Myocyte (in vitro differentiated cells): ENCODE results near the gene LPO. TPM values are rescaled to one million over a fixed set of nuclear protein-coding genes. Genes with fewer than 3 reads are reported as not detected.
A peak's percentile ranks its signal among the peaks of the same experiment; 100 is the strongest.

ENCODE experiments used
- DNase-seq: peaks from one replicate; pipeline ENCODE4 v3.0.0-alpha.2; 2012; ENCODE audit warnings: low read depth
- total RNA-seq: library from RNA; depleted of rRNA; stranded (reverse); fragments of >200 nt; gene quantifications from 2 replicates; pipeline ENCODE4 v1.2.3, GENCODE V29; 2014

Gene LPO
- total RNA-seq, 1 donor from 2014 or later, result not detected

GRCh38 chr17:58302919-58303585 lies 64.7 kb downstream of the LPO start:
- no peak for DNase-seq

GRCh38 chr17:58303971-58304749 lies 65.8 kb downstream of the LPO start:
- DNase-seq, result peak; percentile 20

DNA sequence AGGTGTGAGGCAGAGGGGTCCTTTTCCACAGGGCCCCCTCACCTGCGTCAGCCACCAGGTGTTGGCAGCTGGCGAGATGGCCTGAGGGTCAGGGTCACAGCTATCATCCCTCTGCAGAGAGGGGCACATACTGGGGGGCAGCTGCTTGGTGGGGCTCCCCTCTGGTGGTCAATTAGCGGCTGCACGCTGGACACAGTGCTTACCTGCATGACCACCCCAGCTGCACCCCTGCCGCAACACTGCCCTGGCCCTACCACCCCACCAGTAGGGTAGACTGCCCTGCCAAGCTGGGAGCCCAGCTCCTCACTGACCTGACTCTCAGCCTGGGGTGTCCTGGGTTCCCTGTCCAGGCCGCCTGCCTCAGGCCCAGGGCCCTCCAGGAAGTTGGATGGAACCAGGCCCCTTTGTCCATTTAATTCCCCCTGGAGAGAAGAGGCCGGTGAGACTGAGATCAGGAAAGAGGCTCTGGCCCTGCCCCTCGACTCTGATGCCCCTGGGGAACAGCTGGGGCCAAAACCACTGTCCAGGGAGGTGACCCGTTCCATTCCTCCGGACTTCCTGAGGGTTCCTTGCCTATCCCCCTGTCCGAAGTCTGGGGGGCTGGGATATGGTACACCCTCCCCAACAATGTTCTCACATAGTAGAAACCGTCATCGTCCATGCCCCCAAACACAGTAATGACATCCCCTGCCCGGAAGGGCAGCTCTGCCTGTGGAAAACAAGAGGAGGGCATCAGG lies 66.5 kb downstream of the LPO start:
- DNase-seq, result no peak

DNA sequence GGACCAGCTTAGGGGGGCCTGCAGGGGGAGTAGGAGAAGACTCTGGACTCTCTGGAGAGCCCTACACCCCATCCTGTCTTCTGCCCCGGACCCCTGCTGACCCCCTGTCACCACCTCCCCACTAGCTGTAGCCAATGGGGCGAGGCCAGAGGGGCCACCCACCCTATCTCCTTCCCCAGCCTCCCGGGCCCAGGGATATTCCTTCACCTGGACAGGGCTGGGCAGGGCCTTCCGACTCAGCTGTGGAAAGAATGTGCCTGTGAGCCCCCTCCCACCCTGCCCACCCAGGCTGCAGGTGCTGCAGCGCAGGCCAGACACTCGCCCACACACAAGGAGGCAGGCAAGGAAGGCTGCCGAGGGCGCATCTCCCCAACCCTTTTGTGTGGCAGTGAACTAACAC lies 67.2 kb downstream of the LPO start:
- DNase-seq, result no peak

- no peak for DNase-seq
Measured at GRCh38 chr17:58306131-58306951, 68.0 kb downstream of the LPO start.

GRCh38 chr17:58307468-58308172 lies 69.2 kb downstream of the LPO start:
- no peak for DNase-seq

GRCh38 chr17:58308173-58308984 lies 70.0 kb downstream of the LPO start:
- peak; percentile 1 for DNase-seq

- no peak for DNase-seq
Measured at GRCh38 chr17:58308985-58309917, 70.9 kb downstream of the LPO start.

DNA sequence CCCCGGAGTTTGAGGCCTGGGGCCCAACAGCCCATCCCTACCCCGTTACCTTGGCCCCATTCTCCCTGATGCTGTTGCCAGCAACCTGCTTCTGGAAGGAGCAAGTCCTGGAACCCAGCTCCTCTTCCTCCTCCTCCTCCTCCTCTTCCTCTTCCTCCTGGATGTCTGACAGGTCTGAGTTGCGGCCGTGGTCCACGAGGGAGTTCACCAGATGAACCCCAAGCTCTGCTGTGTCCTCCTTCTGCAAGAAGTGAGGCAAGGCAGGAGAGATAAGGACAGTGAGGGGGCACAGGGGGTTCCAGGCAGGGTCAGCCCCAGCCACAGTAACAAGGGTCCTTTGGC lies 71.5 kb downstream of the LPO start:
- no peak for DNase-seq

- no peak for DNase-seq
Measured at GRCh38 chr17:58310511-58311428, 72.4 kb downstream of the LPO start.

DNA sequence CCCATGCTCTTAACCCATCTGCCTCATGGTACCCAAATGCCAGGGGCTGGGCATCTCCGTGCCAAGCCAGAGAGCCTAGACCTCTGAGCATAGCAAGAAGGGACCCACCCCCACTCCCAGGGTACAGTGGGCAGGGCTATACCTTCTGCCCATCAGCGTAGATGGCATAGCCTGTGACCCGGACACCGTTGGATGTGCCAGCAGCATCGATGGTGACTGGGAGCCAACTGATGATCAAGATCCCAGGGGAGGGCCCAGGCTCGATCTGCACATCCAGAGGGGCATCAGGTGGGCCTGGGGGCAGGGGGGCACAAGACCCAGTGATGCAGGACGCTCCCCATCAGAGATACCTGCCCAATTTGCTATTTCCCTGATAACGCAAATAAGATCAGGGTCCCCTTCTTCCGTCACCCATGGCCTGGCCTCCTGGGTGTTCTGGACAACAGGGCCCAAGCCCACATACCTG lies 73.1 kb downstream of the LPO start:
- no peak for DNase-seq

- no peak for DNase-seq
Measured at GRCh38 chr17:58312021-58312630, 73.7 kb downstream of the LPO start.

GRCh38 chr17:58312829-58313228 lies 74.4 kb downstream of the LPO start:
- DNase-seq, result no peak

GRCh38 chr17:58313815-58314705 lies 75.7 kb downstream of the LPO start:
- no peak for DNase-seq

DNA sequence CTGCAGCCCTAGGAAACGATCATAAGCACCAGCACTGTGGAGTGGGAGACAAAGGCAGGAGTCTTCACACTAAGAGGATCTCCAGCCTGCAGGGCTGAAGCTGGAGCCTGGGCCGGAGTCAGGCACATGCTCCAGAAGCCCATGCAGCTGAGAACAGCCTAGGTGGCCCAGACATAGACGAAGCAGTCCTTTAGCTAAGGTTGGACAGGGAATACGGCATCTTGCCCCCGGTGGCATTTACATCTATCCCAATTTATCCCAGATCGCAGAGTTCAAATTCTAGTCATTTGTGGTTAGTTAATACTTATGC lies 76.3 kb downstream of the LPO start:
- DNase-seq, result no peak

- no peak for DNase-seq
Measured at GRCh38 chr17:58315281-58315711, 76.9 kb downstream of the LPO start.
